Fibroblast of pulmonary artery (primary cell): ENCODE results near the gene PIK3CG.
"Not testable (repeated sequence)": the region's sequence is repeated elsewhere in the genome, so short reads cannot be mapped to it uniquely, and the experiment has no call there.

ENCODE experiments used
- DNase-seq: peaks from one replicate; pipeline ENCODE4 v3.0.0-alpha.2; 2010; ENCODE audit warnings: low read depth
- H3K4me3 ChIP-seq: replicated peaks from 2 replicates; pipeline ENCODE4 v1.5.1; 2011; ENCODE audit warnings: low read depth, mild to moderate bottlenecking, control low read depth, low read length, moderate library complexity
- TF ChIP-seq, protein P1 (sequence below): IDR thresholded peaks from 2 replicates; pipeline ENCODE4 v1.5.1; 2011; ENCODE audit warnings: mild to moderate bottlenecking, control low read depth, low read length, inconsistent platforms; ENCODE audit errors: missing control alignments

Gene PIK3CG

DNA sequence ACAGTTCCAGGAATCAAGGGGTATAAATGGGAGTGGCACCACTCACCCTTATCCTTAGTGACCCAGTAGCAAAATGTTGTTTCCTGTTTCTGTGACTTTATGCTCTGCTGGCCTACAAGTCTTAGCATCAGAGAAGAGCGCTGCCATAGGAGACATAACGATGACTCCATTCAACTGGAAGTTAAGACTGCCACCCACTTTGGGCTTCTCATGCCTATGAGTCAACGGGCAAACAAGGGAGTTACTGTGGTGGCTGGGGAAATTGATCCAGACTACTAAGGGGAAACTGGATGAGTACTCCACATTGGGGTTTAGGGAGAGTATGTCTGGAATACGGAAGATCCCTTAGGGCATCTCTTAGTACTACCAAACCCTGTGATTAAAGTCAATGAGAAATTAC lies 40.6 kb upstream of the PIK3CG start:
- TF ChIP-seq, protein P1, sequence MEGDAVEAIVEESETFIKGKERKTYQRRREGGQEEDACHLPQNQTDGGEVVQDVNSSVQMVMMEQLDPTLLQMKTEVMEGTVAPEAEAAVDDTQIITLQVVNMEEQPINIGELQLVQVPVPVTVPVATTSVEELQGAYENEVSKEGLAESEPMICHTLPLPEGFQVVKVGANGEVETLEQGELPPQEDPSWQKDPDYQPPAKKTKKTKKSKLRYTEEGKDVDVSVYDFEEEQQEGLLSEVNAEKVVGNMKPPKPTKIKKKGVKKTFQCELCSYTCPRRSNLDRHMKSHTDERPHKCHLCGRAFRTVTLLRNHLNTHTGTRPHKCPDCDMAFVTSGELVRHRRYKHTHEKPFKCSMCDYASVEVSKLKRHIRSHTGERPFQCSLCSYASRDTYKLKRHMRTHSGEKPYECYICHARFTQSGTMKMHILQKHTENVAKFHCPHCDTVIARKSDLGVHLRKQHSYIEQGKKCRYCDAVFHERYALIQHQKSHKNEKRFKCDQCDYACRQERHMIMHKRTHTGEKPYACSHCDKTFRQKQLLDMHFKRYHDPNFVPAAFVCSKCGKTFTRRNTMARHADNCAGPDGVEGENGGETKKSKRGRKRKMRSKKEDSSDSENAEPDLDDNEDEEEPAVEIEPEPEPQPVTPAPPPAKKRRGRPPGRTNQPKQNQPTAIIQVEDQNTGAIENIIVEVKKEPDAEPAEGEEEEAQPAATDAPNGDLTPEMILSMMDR: no peak
- DNase-seq: no peak
- no peak overlapping the region for H3K4me3 ChIP-seq

DNA sequence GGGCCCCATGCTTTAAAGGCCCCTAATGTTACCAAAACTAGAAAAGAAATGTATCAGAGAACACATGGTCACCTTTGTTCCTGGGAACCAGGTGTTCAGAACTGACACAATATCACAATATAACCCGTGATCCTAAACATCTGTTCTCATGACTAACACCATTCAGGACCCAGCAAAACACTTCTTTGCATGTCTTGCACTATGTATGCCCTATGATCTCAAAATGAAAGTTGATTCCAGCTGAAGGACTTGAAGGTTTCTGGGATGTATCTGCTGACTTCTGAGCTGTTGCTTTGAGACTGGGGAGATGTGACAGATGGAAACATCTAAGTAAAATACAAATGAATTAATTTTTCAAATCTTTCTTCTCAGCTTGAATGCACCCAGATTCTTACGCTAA lies 37.5 kb upstream of the PIK3CG start:
- TF ChIP-seq, protein P1: no peak
- DNase-seq: no peak
- H3K4me3 ChIP-seq: no peak overlapping the region

- H3K4me3 ChIP-seq: no peak overlapping the region
- DNase-seq: no peak
- TF ChIP-seq, protein P1: no peak
These were observed 35.6 kb upstream of the PIK3CG start for GRCh38 chr7:106829496-106829895.

- not testable (repeated sequence) for H3K4me3 ChIP-seq, DNase-seq
These were observed 34.2 kb upstream of the PIK3CG start for GRCh38 chr7:106830896-106831295.

DNA sequence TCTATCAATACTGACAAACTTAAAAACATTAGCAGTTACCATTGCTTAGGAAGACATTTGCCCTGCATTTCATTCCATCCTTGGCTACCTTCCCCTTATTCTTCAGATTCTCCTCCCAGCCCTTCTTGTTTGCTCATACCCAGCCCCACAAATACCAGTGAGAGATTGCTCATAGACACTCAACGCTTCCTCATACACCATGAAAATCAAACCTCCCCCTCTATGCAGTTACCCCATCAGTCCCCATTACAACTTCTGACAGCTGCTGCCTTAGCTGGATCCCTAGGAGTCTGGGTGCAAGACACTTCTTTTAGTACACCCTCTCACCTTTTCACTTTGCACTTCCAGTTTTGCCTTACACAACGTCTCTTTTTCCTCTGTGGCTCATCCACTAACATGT lies 28.3 kb upstream of the PIK3CG start:
- no peak for DNase-seq
- H3K4me3 ChIP-seq: no peak overlapping the region
- TF ChIP-seq, protein P1: no peak

- H3K4me3 ChIP-seq: no peak overlapping the region
- no peak for DNase-seq
- TF ChIP-seq, protein P1: no peak
These were observed 25.6 kb upstream of the PIK3CG start for GRCh38 chr7:106839511-106839910.

- TF ChIP-seq, protein P1: no peak
- peak; percentile 52 for DNase-seq
- H3K4me3 ChIP-seq: no peak overlapping the region
These were observed 24.7 kb upstream of the PIK3CG start for GRCh38 chr7:106840342-106840741.
